CD4-positive, alpha-beta T cell treated with Interferon alpha-2 for 1 hour (primary cell): Measurements from ENCODE around the gene OBSCN.

Source experiments
- DNase-seq, 2 donors: peaks; one replicate each; pipeline ENCODE4 v3.0.0-alpha.2; 2020 to 2022

The OBSCN gene

DNA sequence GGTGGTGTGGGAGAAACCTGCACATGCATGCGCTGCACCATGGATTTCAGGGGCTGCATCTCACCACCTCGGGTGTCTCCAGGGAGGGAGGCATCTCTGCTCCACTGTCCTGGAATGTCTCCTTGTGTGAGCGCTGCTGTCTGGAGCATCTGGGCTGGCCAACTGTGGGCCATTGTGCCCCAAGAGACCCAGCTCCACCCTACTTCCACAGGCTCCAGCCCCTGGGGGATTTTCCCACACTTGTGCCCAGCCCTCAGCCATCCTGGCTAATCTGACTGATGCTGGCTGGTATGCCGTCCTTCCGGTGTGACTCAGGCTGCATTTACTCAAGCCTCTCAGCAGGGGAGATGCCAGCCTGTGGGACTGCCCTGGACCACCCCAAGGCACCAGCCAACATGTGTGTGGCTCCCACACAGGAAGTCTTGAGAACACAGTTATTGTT, 136.8 kb downstream of the OBSCN start:
- DNase-seq, result no peak

DNA sequence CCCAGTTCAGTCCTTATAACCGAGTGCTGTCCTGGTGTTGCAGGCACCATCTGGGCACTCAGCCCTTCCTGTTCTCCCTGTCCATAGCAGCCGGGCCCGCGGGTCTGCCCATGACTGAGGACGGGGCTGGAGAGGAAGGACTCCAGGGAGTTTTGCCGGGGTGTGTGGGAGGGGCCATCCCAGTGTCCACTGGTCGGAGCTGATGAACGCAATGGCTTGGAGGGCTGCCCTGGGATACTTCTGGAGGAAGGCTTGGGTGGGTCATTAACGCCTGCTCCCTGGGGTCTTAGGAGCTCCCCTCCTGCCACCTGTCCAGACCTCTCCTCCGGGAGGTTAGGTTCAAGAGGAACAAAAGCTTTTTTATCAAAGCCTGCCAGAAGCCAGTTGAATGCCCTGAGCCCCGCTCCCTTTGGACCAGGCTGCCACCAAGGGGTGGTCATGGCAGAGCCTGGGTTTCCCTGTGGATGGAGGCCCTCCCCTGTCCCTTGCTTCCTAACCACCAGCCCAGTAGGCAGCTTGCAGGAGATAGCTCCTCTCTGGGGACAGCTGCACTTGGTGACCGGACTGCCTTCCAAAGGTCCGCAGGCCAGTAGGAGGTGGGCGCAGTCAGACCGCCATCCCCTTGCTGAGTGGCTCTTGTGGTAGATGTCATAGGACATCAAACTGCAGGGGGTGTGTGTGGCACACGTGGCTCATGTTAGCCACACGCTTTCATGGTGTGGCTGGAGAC, 137.5 kb downstream of the OBSCN start:
- DNase-seq, result no peak

- no peak for DNase-seq
Measured at GRCh38 chr1:228346731-228347130, 138.9 kb downstream of the OBSCN start.

GRCh38 chr1:228347181-228347580, 139.3 kb downstream of the OBSCN start:
- no peak for DNase-seq

GRCh38 chr1:228348708-228349467, 141.0 kb downstream of the OBSCN start:
- DNase-seq, result no peak

- no peak for DNase-seq
Measured at GRCh38 chr1:228349701-228350171, 141.9 kb downstream of the OBSCN start.

DNA sequence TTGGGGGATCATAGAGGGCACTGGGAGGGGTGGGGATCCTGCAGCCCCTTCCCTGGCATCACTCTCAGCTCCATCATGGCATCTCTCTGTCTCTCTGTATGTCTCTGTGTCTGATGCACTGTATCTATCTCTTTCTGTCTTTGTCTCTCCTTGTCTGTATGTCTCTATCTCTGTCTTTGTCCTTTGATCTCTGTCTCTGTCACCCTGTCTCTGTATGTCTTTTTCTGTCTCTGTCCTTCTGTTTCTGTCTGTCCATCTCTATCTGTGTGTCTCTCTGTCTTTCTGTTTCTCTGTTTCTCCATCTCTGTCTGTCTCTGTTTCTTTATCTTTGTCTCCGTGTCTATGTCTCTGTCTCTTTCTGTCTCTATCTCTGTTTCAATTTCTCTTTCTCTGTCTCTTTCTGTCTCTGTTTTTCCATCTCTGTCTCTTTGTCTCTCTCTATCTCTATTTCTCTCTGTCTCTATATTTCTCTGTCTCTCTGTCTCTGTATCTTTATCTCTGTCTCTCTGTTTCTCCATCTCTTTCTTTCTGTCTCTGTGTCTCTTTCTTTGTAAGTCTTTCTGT, 142.4 kb downstream of the OBSCN start:
- no peak for DNase-seq

GRCh38 chr1:228350831-228351781, 143.3 kb downstream of the OBSCN start:
- no peak for DNase-seq

DNA sequence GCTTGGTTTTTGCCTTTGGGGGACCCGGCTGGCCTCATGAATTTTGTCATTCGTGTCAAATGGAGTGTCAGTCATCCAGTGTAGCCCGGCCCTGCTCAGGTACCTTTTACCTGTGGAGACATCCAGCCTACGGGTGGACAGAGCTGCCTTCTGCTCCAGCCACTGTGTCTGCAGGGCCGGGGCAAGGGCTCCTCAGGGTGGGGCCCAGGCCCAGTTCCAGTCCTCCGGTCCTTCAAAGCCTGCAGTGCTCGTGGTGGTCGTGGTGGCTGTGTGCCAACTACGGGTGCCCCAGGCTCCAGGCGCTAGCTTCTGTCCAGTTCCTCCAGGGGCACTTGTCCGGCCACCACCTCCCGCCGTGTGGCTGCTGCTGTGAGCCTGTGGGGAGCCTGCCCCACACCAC, 144.0 kb downstream of the OBSCN start:
- no peak for DNase-seq

- no peak for DNase-seq
Measured at GRCh38 chr1:228352677-228353481, 145.0 kb downstream of the OBSCN start.

DNA sequence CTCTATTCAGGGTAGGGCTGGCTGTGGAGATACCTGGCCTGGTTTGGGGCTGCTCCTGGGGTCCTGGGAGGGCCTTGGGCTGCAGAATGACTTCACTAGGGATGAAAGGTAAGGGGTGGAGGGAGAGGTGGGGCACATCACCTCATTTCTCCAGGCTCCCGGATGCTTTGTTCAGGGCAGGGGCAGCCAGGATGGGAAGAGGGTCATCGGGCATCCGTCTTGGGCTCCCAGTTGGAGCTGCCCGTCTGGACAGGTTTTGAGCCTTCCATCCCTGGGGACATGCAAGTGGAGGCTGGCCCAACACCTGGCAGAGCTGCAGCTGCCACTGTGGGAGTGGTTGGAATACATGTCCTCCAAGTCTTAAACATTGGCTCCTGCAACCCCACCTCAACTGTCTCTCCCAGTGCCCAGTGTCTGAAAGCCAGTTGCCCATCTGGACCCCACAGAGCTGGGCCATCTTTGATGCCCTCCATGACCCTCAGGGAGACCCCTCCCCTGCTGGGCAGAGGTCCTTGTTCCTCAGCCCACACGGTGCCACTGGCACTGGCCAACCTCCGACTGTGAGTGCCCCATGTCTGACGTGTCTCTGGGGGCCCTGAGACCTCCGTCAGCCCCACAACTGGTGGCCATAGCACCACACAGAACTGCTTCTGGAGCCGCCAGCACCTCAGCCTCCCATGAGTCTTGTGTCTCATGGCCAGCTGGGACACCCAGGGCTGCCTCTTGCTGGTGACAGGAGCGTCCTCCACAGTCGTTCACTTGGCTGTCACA, 145.9 kb downstream of the OBSCN start:
- DNase-seq, result no peak

DNA sequence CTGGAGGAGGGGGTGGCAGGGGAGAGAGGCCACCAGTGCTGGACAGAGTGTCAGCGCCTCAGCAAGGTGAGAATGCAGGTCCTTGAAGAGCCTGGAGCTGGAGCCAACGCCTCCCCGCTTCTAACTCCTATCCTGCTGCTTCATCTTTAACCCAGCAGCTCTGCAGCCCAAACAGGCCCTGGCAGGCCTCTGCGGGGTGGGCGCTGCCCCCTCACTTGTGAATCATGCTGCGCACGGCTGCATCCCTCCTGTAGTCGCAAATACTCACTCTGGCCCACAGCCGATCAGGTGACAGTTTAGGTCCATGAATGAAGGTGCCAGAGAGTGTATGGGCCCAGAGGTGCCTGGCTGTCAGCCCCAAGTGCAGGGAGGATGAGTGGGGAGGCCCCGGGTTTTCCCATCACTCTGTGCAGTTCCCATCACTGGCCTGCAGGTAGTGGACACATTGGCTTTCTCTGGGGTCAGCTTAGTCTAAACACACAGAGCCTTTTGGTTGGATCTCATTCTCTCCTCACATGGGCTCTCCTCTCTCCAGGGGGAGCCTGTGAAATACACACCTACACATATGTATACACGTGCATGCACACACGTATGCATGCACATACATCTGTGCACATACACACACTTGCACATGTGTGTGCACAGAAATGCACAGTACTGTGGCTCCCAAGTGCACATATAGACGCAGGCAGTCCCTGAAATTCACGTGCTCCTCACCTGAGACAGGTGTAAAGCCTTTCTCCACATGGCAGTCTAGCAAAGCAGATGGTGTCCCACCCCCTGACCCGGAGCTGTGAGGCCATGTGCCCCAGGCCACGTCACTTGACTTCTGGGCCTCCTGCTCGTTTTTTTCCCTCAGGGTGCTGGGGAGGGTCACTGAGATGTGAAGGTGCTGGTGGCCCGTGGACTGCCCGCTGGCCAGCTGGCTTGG, 146.8 kb downstream of the OBSCN start:
- DNase-seq, result no peak

DNA sequence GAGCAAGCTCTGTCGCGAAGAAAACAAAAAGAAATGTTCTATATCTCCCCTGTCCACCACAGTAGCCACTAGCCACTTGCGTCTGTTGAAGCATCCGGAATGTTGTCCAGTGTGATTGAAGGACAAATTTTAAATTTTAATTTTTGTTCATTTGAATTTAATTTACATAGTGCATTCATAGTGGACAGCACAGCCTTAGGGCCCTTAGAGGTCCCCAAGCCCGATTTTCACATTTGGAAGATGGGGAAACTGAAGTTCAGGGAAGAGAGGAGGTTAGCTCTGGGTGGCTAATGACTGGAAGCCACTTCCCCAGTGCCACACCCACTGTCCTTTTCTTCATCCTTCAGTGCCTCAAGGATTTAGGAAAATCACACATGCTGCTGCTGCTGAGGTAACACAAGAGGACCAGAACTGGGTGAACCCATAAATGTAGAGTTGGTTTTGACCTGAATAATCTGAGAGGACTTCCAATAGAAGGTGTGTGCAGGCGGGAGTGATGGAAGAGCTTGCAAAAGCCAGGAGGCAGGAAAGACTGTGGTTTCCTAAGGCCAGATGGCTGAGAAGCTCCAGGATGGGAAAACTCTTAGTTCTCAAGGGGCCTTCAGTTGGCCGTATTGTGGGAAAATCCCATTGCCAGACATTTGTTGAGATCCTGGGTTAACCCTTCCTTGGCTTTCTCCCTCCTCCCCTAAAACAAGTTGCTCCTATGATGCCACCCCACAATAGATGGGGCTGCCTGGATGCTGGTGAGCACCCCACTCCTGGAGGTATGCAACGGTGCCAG, 149.2 kb downstream of the OBSCN start:
- no peak for DNase-seq

GRCh38 chr1:228358039-228358763, 150.4 kb downstream of the OBSCN start:
- no peak for DNase-seq

GRCh38 chr1:228358764-228359612, 151.1 kb downstream of the OBSCN start:
- DNase-seq, result no peak

DNA sequence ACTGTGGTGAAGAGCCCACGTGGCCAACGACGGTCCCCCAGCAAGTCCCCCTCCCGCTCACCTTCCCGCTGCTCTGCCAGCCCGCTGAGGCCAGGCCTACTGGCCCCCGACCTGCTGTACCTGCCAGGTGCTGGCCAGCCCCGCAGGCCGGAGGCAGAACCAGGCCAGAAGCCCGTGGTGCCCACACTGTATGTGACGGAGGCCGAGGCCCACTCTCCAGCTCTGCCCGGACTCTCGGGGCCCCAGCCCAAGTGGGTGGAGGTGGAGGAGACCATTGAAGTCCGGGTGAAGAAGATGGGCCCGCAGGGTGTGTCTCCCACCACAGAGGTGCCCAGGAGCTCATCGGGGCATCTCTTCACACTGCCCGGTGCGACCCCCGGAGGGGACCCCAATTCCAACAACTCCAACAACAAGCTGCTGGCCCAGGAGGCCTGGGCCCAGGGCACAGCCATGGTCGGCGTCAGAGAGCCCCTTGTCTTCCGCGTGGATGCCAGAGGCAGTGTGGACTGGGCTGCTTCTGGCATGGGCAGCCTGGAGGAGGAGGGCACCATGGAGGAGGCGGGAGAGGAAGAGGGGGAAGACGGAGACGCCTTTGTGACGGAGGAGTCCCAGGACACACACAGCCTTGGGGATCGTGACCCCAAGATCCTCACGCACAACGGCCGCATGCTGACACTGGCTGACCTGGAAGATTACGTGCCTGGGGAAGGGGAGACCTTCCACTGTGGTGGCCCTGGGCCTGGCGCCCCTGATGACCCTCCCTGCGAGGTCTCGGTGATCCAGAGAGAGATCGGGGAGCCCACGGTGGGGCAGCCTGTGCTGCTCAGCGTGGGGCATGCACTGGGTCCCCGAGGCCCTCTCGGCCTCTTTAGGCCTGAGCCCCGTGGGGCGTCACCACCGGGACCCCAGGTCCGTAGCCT, 152.0 kb downstream of the OBSCN start:
- DNase-seq, result no peak
